Renal pelvis (tissue), 4 donors: ENCODE results near the gene MORN2. TPM values are rescaled to one million over a fixed set of nuclear protein-coding genes. Genes with fewer than 3 reads are reported as not detected.
A peak's percentile ranks its signal among the peaks of the same experiment; 100 is the strongest.

ENCODE experiments used
- DNase-seq: peaks from one replicate; pipeline ENCODE4 v3.0.0-alpha.2; 2013
- polyA plus RNA-seq, 3 donors: library from polyadenylated mRNA; unstranded; fragments of 120-200 nt; gene quantifications; one replicate each; pipeline ENCODE4 v1.2.1, GENCODE V29; 2013; ENCODE audit not compliant: insufficient read length in 3 of 3

Gene MORN2
- polyA plus RNA-seq, 3 donors = 47.2 to 49.6 (median 49.1) TPM

- no peak for DNase-seq
Measured at GRCh38 chr2:38886063-38886462, 10.3 kb downstream of the MORN2 start.

- no peak for DNase-seq
Measured at GRCh38 chr2:38887347-38887746, 11.6 kb downstream of the MORN2 start.

- no peak for DNase-seq
Measured at GRCh38 chr2:38887902-38888554, 12.3 kb downstream of the MORN2 start.

- no peak for DNase-seq
Measured at GRCh38 chr2:38889045-38889444, 13.3 kb downstream of the MORN2 start.

GRCh38 chr2:38889575-38889974 is 13.8 kb downstream of the MORN2 start, which contains the start of gene ARHGEF33:
Gene ARHGEF33, plus strand, starts transcription at chr2:38889875. Its CDS starts 29,573 bp downstream, at chr2:38919448.
- no peak for DNase-seq

GRCh38 chr2:38892819-38893218 is 17.0 kb downstream of the MORN2 start:
- DNase-seq = no peak

GRCh38 chr2:38898256-38898655 is 22.5 kb downstream of the MORN2 start:
- DNase-seq = no peak

GRCh38 chr2:38900726-38901125 is 24.9 kb downstream of the MORN2 start:
- no peak for DNase-seq

- no peak for DNase-seq
Measured at GRCh38 chr2:38905251-38905650, 29.5 kb downstream of the MORN2 start.

- DNase-seq = peak; percentile 4
Measured at GRCh38 chr2:38907242-38907641, 31.5 kb downstream of the MORN2 start.

- no peak for DNase-seq
Measured at GRCh38 chr2:38907743-38908562, 32.2 kb downstream of the MORN2 start.

GRCh38 chr2:38909872-38910271 is 34.1 kb downstream of the MORN2 start:
- no peak for DNase-seq

GRCh38 chr2:38911191-38911590 is 35.4 kb downstream of the MORN2 start:
- no peak for DNase-seq

GRCh38 chr2:38912619-38913018 is 36.8 kb downstream of the MORN2 start:
- DNase-seq = no peak

- DNase-seq = no peak
Measured at GRCh38 chr2:38922389-38922788, 46.6 kb downstream of the MORN2 start.

- DNase-seq = no peak
Measured at GRCh38 chr2:38922902-38923301, 47.1 kb downstream of the MORN2 start.

- DNase-seq = no peak
Measured at GRCh38 chr2:38925982-38926381, 50.2 kb downstream of the MORN2 start.

- DNase-seq = no peak
Measured at GRCh38 chr2:38930600-38930999, 54.8 kb downstream of the MORN2 start.

Other genes starting within 250 kb of the MORN2 start
- 10 to 100 TPM; 51.3 to 65.8 (median 57.3) TPM for gene GALM, start 209.9 kb upstream of the MORN2 start, polyA plus RNA-seq
- gene SRSF7, start 124.6 kb upstream of the MORN2 start, polyA plus RNA-seq = 100 to 1,000 TPM; 230 to 255 (median 244) TPM
- 10 to 100 TPM; 20.2 to 21.3 (median 20.9) TPM for gene GEMIN6, start 97.8 kb upstream of the MORN2 start, polyA plus RNA-seq
- 10 to 100 TPM; 34.8 to 54.7 (median 46.8) TPM for gene DHX57, start within 50 bp of the MORN2 start, polyA plus RNA-seq
- gene ARHGEF33, start 13.9 kb downstream of the MORN2 start, polyA plus RNA-seq = 1 to 10 TPM; 1.7 to 3.0 (median 2.5) TPM
- gene SOS1, start 245.1 kb downstream of the MORN2 start, polyA plus RNA-seq = 10 to 100 TPM; 49.4 to 60.1 (median 52.2) TPM